Sigmoid colon (tissue), 4 donors: Measurements from ENCODE around the gene FUBP3.

Experiments
- CTCF ChIP-seq, 4 experiments: fragments of 450-650 bp in 3 of 4; fragments of 200-600 bp in 1 of 4; IDR thresholded peaks; one replicate each; pipeline ENCODE4 v1.5.1; 2016 to 2019; ENCODE audit warnings: antibody characterized with exemption in 4 of 4, mild to moderate bottlenecking in 3 of 4, moderate library complexity in 2 of 4
- POLR2A ChIP-seq, 2 donors: fragments of 450-650 bp; IDR thresholded peaks; one replicate each; pipeline ENCODE4 v1.6.1; 2016; ENCODE audit warnings: antibody characterized with exemption in 2 of 2, mild to moderate bottlenecking in 2 of 2, moderate library complexity in 2 of 2
- POLR2AphosphoS5 ChIP-seq, 4 donors: sonication (generic); formaldehyde crosslinking; IDR thresholded peaks; one replicate each; pipeline ENCODE4 v1.6.1; 2017; ENCODE audit warnings: antibody characterized with exemption in 4 of 4

- TF ChIP-seq CTCF (IDR thresholded peaks at IDR 0.05) (no peak), POLR2AphosphoS5 (IDR thresholded peaks at IDR 0.05) (no peak), POLR2A (IDR thresholded peaks at IDR 0.05) (no peak)
Observed at GRCh38 chr9:130623466-130623865, 44.1 kb downstream of the FUBP3 start.
